ENCODE results near the gene ESRRB.

The ESRRB gene

GRCh38 chr14:76501156-76501720 is 125.3 kb downstream of the ESRRB start:
- H3K14ac ChIP-seq (ENCODE audit: low read length) = no peak overlapping the region
- no peak overlapping the region for H3K27ac ChIP-seq (ENCODE audit: low read depth, low read length)
- DNase-seq = no peak
- H2AFZ ChIP-seq (ENCODE audit: insufficient read depth, low read length, poor library complexity) = no peak overlapping the region
- H4K91ac ChIP-seq (ENCODE audit: low read depth, low read length) = no peak overlapping the region
- H3K4me3 ChIP-seq (ENCODE audit: low read depth, low read length) = no peak overlapping the region
- H3K9me3 ChIP-seq (ENCODE audit: insufficient read depth, low read depth, low read length) = peaks cover 2% of the 10 kb centered on the region
- H3K4me2 ChIP-seq (ENCODE audit: low read length) = no peak overlapping the region
- H4K8ac ChIP-seq (ENCODE audit: low read depth, low read length) = no peak overlapping the region
- H3K36me3 ChIP-seq (ENCODE audit: control insufficient read depth in 1 of 2, insufficient read depth in 2 of 2, low read length in 2 of 2) = no peaks in the 10 kb centered on the region
- H2BK120ac ChIP-seq (ENCODE audit: insufficient read depth, low read length, poor library complexity) = no peak overlapping the region
- H3K27me3 ChIP-seq (ENCODE audit: insufficient read depth, low read length) = no peaks in the 10 kb centered on the region
- H2BK12ac ChIP-seq (ENCODE audit: low read length) = no peak overlapping the region
- no peak overlapping the region for H3K4ac ChIP-seq (ENCODE audit: low read depth, low read length)
- H3K79me1 ChIP-seq (ENCODE audit: low read length) = no peaks in the 10 kb centered on the region
- no peak overlapping the region for H4K12ac ChIP-seq (ENCODE audit: low read depth, low read length)
- H3K79me2 ChIP-seq (ENCODE audit: control insufficient read depth, insufficient read depth, low read length, poor library complexity) = no peaks in the 10 kb centered on the region
- WGBS (ENCODE audit: extremely low coverage, insufficient coverage, insufficient read length) = no CpG with 5 or more reads among the region's 7 CpGs
- H2AK5ac ChIP-seq (ENCODE audit: low read length) = no peak overlapping the region
- H3K4me1 ChIP-seq (ENCODE audit: control insufficient read depth in 1 of 2, insufficient read depth in 2 of 2, low read length in 2 of 2) = no peaks in the 10 kb centered on the region
- H3K9ac ChIP-seq (ENCODE audit: low read length) = no peak overlapping the region
- no peak overlapping the region for H2BK5ac ChIP-seq (ENCODE audit: low read depth, low read length, poor library complexity)
- no peak overlapping the region for H3K18ac ChIP-seq (ENCODE audit: low read length)
- H3K23ac ChIP-seq (ENCODE audit: low read length) = no peak overlapping the region

GRCh38 chr14:76502219-76502618 is 126.3 kb downstream of the ESRRB start:
- no CpG with 5 or more reads among the region's 4 CpGs for WGBS (ENCODE audit: extremely low coverage, insufficient coverage, insufficient read length)
- Histone ChIP-seq H4K91ac (ENCODE audit: low read depth, low read length) (no peak overlapping the region), H3K4ac (ENCODE audit: low read depth, low read length) (no peak overlapping the region), H3K27ac (ENCODE audit: low read depth, low read length) (no peak overlapping the region), H3K27me3 (ENCODE audit: insufficient read depth, low read length) (no peaks in the 10 kb centered on the region), H3K23ac (ENCODE audit: low read length) (no peak overlapping the region), H2BK12ac (ENCODE audit: low read length) (no peak overlapping the region), H3K79me1 (ENCODE audit: low read length) (no peaks in the 10 kb centered on the region), H3K4me3 (ENCODE audit: low read depth, low read length) (no peak overlapping the region), H2AK5ac (ENCODE audit: low read length) (no peak overlapping the region), H3K4me1 (ENCODE audit: control insufficient read depth in 1 of 2, insufficient read depth in 2 of 2, low read length in 2 of 2) (no peaks in the 10 kb centered on the region), H4K8ac (ENCODE audit: low read depth, low read length) (no peak overlapping the region), H3K9ac (ENCODE audit: low read length) (no peak overlapping the region), H3K18ac (ENCODE audit: low read length) (no peak overlapping the region), H3K9me3 (ENCODE audit: insufficient read depth, low read depth, low read length) (peaks cover 1% of the 10 kb centered on the region), H2AFZ (ENCODE audit: insufficient read depth, low read length, poor library complexity) (no peak overlapping the region), H3K14ac (ENCODE audit: low read length) (no peak overlapping the region), H3K4me2 (ENCODE audit: low read length) (no peak overlapping the region), H2BK5ac (ENCODE audit: low read depth, low read length, poor library complexity) (no peak overlapping the region), H4K12ac (ENCODE audit: low read depth, low read length) (no peak overlapping the region), H3K79me2 (ENCODE audit: control insufficient read depth, insufficient read depth, low read length, poor library complexity) (no peaks in the 10 kb centered on the region), H2BK120ac (ENCODE audit: insufficient read depth, low read length, poor library complexity) (no peak overlapping the region), H3K36me3 (ENCODE audit: control insufficient read depth in 1 of 2, insufficient read depth in 2 of 2, low read length in 2 of 2) (no peaks in the 10 kb centered on the region)
- no peak for DNase-seq

GRCh38 chr14:76502638-76503037 is 126.7 kb downstream of the ESRRB start:
- no CpG with 5 or more reads among the region's 3 CpGs for WGBS (ENCODE audit: extremely low coverage, insufficient coverage, insufficient read length)
- no peak overlapping the region for H2BK120ac ChIP-seq (ENCODE audit: insufficient read depth, low read length, poor library complexity)
- H3K36me3 ChIP-seq (ENCODE audit: control insufficient read depth in 1 of 2, insufficient read depth in 2 of 2, low read length in 2 of 2) = no peaks in the 10 kb centered on the region
- H3K4me3 ChIP-seq (ENCODE audit: low read depth, low read length) = no peak overlapping the region
- H4K91ac ChIP-seq (ENCODE audit: low read depth, low read length) = no peak overlapping the region
- H3K4ac ChIP-seq (ENCODE audit: low read depth, low read length) = no peak overlapping the region
- no peak overlapping the region for H3K4me2 ChIP-seq (ENCODE audit: low read length)
- H2BK5ac ChIP-seq (ENCODE audit: low read depth, low read length, poor library complexity) = no peak overlapping the region
- H3K27ac ChIP-seq (ENCODE audit: low read depth, low read length) = no peak overlapping the region
- no peaks in the 10 kb centered on the region for H3K79me2 ChIP-seq (ENCODE audit: control insufficient read depth, insufficient read depth, low read length, poor library complexity)
- H3K9me3 ChIP-seq (ENCODE audit: insufficient read depth, low read depth, low read length) = no peaks in the 10 kb centered on the region
- no peaks in the 10 kb centered on the region for H3K79me1 ChIP-seq (ENCODE audit: low read length)
- no peak overlapping the region for H2AK5ac ChIP-seq (ENCODE audit: low read length)
- DNase-seq = peak in 1 of 2 donors; percentile 20
- no peak overlapping the region for H2BK12ac ChIP-seq (ENCODE audit: low read length)
- H2AFZ ChIP-seq (ENCODE audit: insufficient read depth, low read length, poor library complexity) = no peak overlapping the region
- no peak overlapping the region for H3K14ac ChIP-seq (ENCODE audit: low read length)
- H3K18ac ChIP-seq (ENCODE audit: low read length) = no peak overlapping the region
- no peak overlapping the region for H3K23ac ChIP-seq (ENCODE audit: low read length)
- H4K12ac ChIP-seq (ENCODE audit: low read depth, low read length) = no peak overlapping the region
- no peak overlapping the region for H3K9ac ChIP-seq (ENCODE audit: low read length)
- H3K4me1 ChIP-seq (ENCODE audit: control insufficient read depth in 1 of 2, insufficient read depth in 2 of 2, low read length in 2 of 2) = no peaks in the 10 kb centered on the region
- H4K8ac ChIP-seq (ENCODE audit: low read depth, low read length) = no peak overlapping the region
- no peaks in the 10 kb centered on the region for H3K27me3 ChIP-seq (ENCODE audit: insufficient read depth, low read length)

- WGBS (ENCODE audit: extremely low coverage, insufficient coverage, insufficient read length) = no CpG with 5 or more reads among the region's 7 CpGs
Observed at GRCh38 chr14:76509311-76509710, 133.4 kb downstream of the ESRRB start.

More at GRCh38 chr14:76509311-76509710, 133.4 kb downstream of the ESRRB start:
- no peak overlapping the region for H3K14ac ChIP-seq (ENCODE audit: low read length)
- H3K79me1 ChIP-seq (ENCODE audit: low read length) = no peaks in the 10 kb centered on the region
- no peak overlapping the region for H2BK12ac ChIP-seq (ENCODE audit: low read length)
- no peak overlapping the region for H3K18ac ChIP-seq (ENCODE audit: low read length)
- H3K4me1 ChIP-seq (ENCODE audit: control insufficient read depth in 1 of 2, insufficient read depth in 2 of 2, low read length in 2 of 2) = no peaks in the 10 kb centered on the region
- H2BK5ac ChIP-seq (ENCODE audit: low read depth, low read length, poor library complexity) = no peak overlapping the region
- H3K27ac ChIP-seq (ENCODE audit: low read depth, low read length) = no peak overlapping the region
- no peaks in the 10 kb centered on the region for H3K9me3 ChIP-seq (ENCODE audit: insufficient read depth, low read depth, low read length)
- H4K8ac ChIP-seq (ENCODE audit: low read depth, low read length) = no peak overlapping the region
- no peaks in the 10 kb centered on the region for H3K36me3 ChIP-seq (ENCODE audit: control insufficient read depth in 1 of 2, insufficient read depth in 2 of 2, low read length in 2 of 2)
- H2BK120ac ChIP-seq (ENCODE audit: insufficient read depth, low read length, poor library complexity) = no peak overlapping the region
- DNase-seq = no peak
- H4K91ac ChIP-seq (ENCODE audit: low read depth, low read length) = no peak overlapping the region
- H3K4me2 ChIP-seq (ENCODE audit: low read length) = no peak overlapping the region
- no peak overlapping the region for H3K4me3 ChIP-seq (ENCODE audit: low read depth, low read length)
- peak overlapping the region; percentile 38 for H3K9ac ChIP-seq (ENCODE audit: low read length)
- H4K12ac ChIP-seq (ENCODE audit: low read depth, low read length) = no peak overlapping the region
- no peak overlapping the region for H2AK5ac ChIP-seq (ENCODE audit: low read length)
- no peaks in the 10 kb centered on the region for H3K79me2 ChIP-seq (ENCODE audit: control insufficient read depth, insufficient read depth, low read length, poor library complexity)
- no peak overlapping the region for H3K23ac ChIP-seq (ENCODE audit: low read length)
- no peaks in the 10 kb centered on the region for H3K27me3 ChIP-seq (ENCODE audit: insufficient read depth, low read length)
- H2AFZ ChIP-seq (ENCODE audit: insufficient read depth, low read length, poor library complexity) = no peak overlapping the region
- no peak overlapping the region for H3K4ac ChIP-seq (ENCODE audit: low read depth, low read length)

Measured in trophoblast cell (in vitro differentiated cells and primary cell).